Glutamatergic neuron (in vitro differentiated cells): Measurements from ENCODE around the gene RUFY4. TPM values are rescaled to one million over a fixed set of nuclear protein-coding genes. Genes with fewer than 3 reads are reported as not detected.

ENCODE experiments used
- DNase-seq: peaks from one replicate; pipeline ENCODE4 v3.0.0; 2022
- H3K27ac Mint-ChIP-seq: one replicate; pipeline ENCODE4 v1.8.0; 2020; ENCODE audit warnings: mild to moderate bottlenecking, mixed read lengths, inconsistent platforms; ENCODE audit not compliant: unreplicated experiment
- H3K27me3 Mint-ChIP-seq: one replicate; pipeline ENCODE4 v1.8.0; 2020; ENCODE audit warnings: mild to moderate bottlenecking, moderate library complexity, mixed read lengths, inconsistent platforms; ENCODE audit not compliant: unreplicated experiment
- H3K36me3 Mint-ChIP-seq: one replicate; pipeline ENCODE4 v1.8.0; 2020; ENCODE audit warnings: mild to moderate bottlenecking, mixed read lengths, inconsistent platforms; ENCODE audit not compliant: unreplicated experiment
- H3K4me1 Mint-ChIP-seq: one replicate; pipeline ENCODE4 v1.8.0; 2020; ENCODE audit warnings: mild to moderate bottlenecking, low read depth, mixed read lengths, inconsistent platforms; ENCODE audit not compliant: unreplicated experiment
- H3K4me3 Mint-ChIP-seq: one replicate; pipeline ENCODE4 v1.8.0; 2020; ENCODE audit warnings: mild to moderate bottlenecking, mixed read lengths, inconsistent platforms; ENCODE audit not compliant: unreplicated experiment
- H3K9me3 Mint-ChIP-seq: one replicate; pipeline ENCODE4 v1.8.0; 2020; ENCODE audit warnings: mild to moderate bottlenecking, moderate library complexity, mixed read lengths, inconsistent platforms; ENCODE audit not compliant: unreplicated experiment
- CTCF ChIP-seq: fragments of 200-600 bp; sonication (generic); IDR thresholded peaks from one replicate; pipeline ENCODE4 v1.5.0; 2021; ENCODE audit not compliant: partially characterized antibody, unreplicated experiment
- total RNA-seq: library from RNA; stranded (reverse); fragmentation: NEBNext Ultra II Directional; extraction: Animal tissue kit (Norgen Biotek cat#: 25700); gene quantifications from one replicate; pipeline ENCODE4 v1.2.1, GENCODE V29; 2021; ENCODE audit not compliant: unreplicated experiment

The RUFY4 gene
- total RNA-seq, 1 donor from 2014 or later, result not detected

- H3K4me1 Mint-ChIP-seq, result no peaks in the 10 kb centered on the region
- no peak for DNase-seq
- H3K36me3 Mint-ChIP-seq, result peaks cover 17% of the 10 kb centered on the region
- H3K4me3 Mint-ChIP-seq, result no peak overlapping the region
- H3K27me3 Mint-ChIP-seq, result peaks cover 6% of the 10 kb centered on the region
- peaks cover 8% of the 10 kb centered on the region for H3K9me3 Mint-ChIP-seq
- no peak overlapping the region for H3K27ac Mint-ChIP-seq
- TF ChIP-seq CTCF, result no peak
Measured at GRCh38 chr2:218081695-218082094, 12.6 kb downstream of the RUFY4 start.

GRCh38 chr2:218082586-218083351, 13.7 kb downstream of the RUFY4 start:
- Mint-ChIP-seq H3K4me3 (no peak overlapping the region), H3K4me1 (no peaks in the 10 kb centered on the region)
- no peak for DNase-seq

DNA sequence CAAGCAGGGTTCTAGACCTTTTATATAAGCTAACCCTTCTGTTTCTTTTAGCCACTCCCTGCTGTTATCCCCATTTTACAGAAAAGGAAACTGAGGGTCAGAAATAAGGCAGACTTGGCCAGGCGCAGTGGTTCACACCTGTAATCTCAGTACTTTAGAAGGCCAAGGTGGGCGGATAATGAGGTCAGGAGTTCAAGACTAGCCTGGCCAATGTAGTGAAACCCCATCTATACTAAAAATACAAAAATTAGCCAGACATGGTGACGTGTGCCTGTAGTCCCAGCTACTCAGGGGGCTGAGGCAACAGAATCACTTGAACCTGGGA, 14.3 kb downstream of the RUFY4 start:
- H3K27me3 Mint-ChIP-seq, result peaks cover 4% of the 10 kb centered on the region
- no peak for DNase-seq
- peaks cover 17% of the 10 kb centered on the region for H3K36me3 Mint-ChIP-seq
- no peak for TF ChIP-seq CTCF
- H3K27ac Mint-ChIP-seq, result no peak overlapping the region
- H3K9me3 Mint-ChIP-seq, result peaks cover 3% of the 10 kb centered on the region
- H3K4me1 Mint-ChIP-seq, result no peaks in the 10 kb centered on the region
- no peak overlapping the region for H3K4me3 Mint-ChIP-seq

More at GRCh38 chr2:218082586-218083351, 13.7 kb downstream of the RUFY4 start:
- Mint-ChIP-seq H3K9me3 (peaks cover 3% of the 10 kb centered on the region), H3K27ac (no peak overlapping the region), H3K27me3 (peaks cover 5% of the 10 kb centered on the region), H3K36me3 (peaks cover 17% of the 10 kb centered on the region)
- no peak for TF ChIP-seq CTCF

DNA sequence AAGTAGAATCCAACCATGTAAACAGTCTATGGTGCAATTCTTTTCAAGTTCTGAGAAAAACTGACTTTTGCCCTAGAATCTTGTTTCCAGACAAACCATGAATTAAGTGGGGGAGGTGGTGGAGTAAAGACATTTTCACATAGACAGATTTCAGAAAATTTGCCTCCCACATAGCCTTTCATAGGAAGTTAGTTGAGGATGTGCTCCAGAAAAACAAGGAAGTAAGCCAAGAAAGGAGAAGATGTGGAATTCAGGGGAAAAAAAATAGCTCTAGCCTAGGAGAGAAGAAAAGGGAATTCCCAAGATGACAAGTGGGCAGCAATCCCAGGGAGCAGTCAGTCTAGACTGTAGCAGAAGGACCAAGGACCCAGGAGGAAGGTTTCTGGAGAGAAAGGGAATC, 17.4 kb downstream of the RUFY4 start:
- H3K27ac Mint-ChIP-seq, result no peak overlapping the region

More for the DNA sequence above, 17.4 kb downstream of the RUFY4 start:
- peaks cover 7% of the 10 kb centered on the region for H3K9me3 Mint-ChIP-seq
- peaks cover 4% of the 10 kb centered on the region for H3K27me3 Mint-ChIP-seq
- no peaks in the 10 kb centered on the region for H3K4me1 Mint-ChIP-seq
- peaks cover 17% of the 10 kb centered on the region for H3K36me3 Mint-ChIP-seq
- H3K4me3 Mint-ChIP-seq, result no peak overlapping the region
- no peak for TF ChIP-seq CTCF
- DNase-seq, result no peak
